T-helper 17 cell (primary cell): Measurements from ENCODE around the gene GTF2I. TPM values are rescaled to one million over a fixed set of nuclear protein-coding genes. Genes with fewer than 3 reads are reported as not detected.
"Not testable (repeated sequence)": the region's sequence is repeated elsewhere in the genome, so short reads cannot be mapped to it uniquely, and the experiment has no call there.

ENCODE experiments used
- ATAC-seq: fragments of 150-1000 bp; cut with Tn5 transposase; 2 replicates; pipeline ENCODE4 v1.10.0; 2021; ENCODE audit warnings: mild to moderate bottlenecking, moderate library complexity
- DNase-seq, 3 donors: peaks; one replicate each; pipeline versions ENCODE4 v3.0.0 to v3.0.0-alpha.2; 2020 to 2021
- H3K9me3 ChIP-seq: one replicate; pipeline ENCODE4 v1.7.0; 2013; ENCODE audit warnings: low read length, mild to moderate bottlenecking; ENCODE audit not compliant: control insufficient read depth, poor library complexity, severe bottlenecking
- H3K27ac Mint-ChIP-seq: one replicate; pipeline ENCODE4 v1.8.0; 2022; ENCODE audit warnings: mild to moderate bottlenecking, moderate library complexity, mixed read lengths
- H3K27me3 Mint-ChIP-seq: one replicate; pipeline ENCODE4 v1.8.0; 2022; ENCODE audit warnings: mixed read lengths
- H3K36me3 Mint-ChIP-seq: one replicate; pipeline ENCODE4 v1.8.0; 2022; ENCODE audit warnings: low read depth, mixed read lengths
- H3K4me1 Mint-ChIP-seq: one replicate; pipeline ENCODE4 v1.8.0; 2022; ENCODE audit warnings: mild to moderate bottlenecking, mixed read lengths
- H3K4me3 Mint-ChIP-seq: one replicate; pipeline ENCODE4 v1.8.0; 2022; ENCODE audit warnings: mild to moderate bottlenecking, moderate library complexity, mixed read lengths
- total RNA-seq, 4 donors: library from RNA in 2 of 4; stranded (reverse) in 2 of 4; gene quantifications; one replicate each; pipeline ENCODE4 v1.2.3 and lab custom pipeline; 2022 to 2026

The GTF2I gene
- total RNA-seq, 2 donors from 2014 or later: 127 to 141 TPM

- peak overlapping the region; percentile 93 for H3K27ac Mint-ChIP-seq
- ATAC-seq: peak; percentile 93
- not testable (repeated sequence) for H3K36me3 Mint-ChIP-seq, H3K9me3 ChIP-seq, H3K27me3 Mint-ChIP-seq
- H3K4me3 Mint-ChIP-seq: peak overlapping the region; percentile 91
- DNase-seq: peak; percentile 22 to 49 (median 36)
- peaks cover 10% of the 10 kb centered on the region for H3K4me1 Mint-ChIP-seq
Observed at GRCh38 chr7:74650055-74650454, 7.5 kb upstream of the GTF2I start.

- H3K27me3 Mint-ChIP-seq, H3K9me3 ChIP-seq, H3K36me3 Mint-ChIP-seq, DNase-seq: not testable (repeated sequence)
- Mint-ChIP-seq H3K4me3 (peak overlapping the region; percentile 91), H3K27ac (peak overlapping the region; percentile 93), H3K4me1 (peaks cover 16% of the 10 kb centered on the region)
- peak; percentile 57 for ATAC-seq
Observed at GRCh38 chr7:74650493-74651132, 6.9 kb upstream of the GTF2I start.

GRCh38 chr7:74651133-74651504, 6.4 kb upstream of the GTF2I start:
- not testable (repeated sequence) for DNase-seq, H3K27me3 Mint-ChIP-seq, H3K36me3 Mint-ChIP-seq, ATAC-seq, H3K9me3 ChIP-seq
- Mint-ChIP-seq H3K27ac (peak overlapping the region; percentile 93), H3K4me1 (peaks cover 19% of the 10 kb centered on the region), H3K4me3 (peak overlapping the region; percentile 91)

- Mint-ChIP-seq H3K27ac (no peak overlapping the region), H3K36me3 (no peaks in the 10 kb centered on the region), H3K4me1 (peaks cover 27% of the 10 kb centered on the region), H3K27me3 (no peaks in the 10 kb centered on the region), H3K4me3 (no peak overlapping the region)
- DNase-seq (no peak), ATAC-seq (no peak)
- no peaks in the 10 kb centered on the region for H3K9me3 ChIP-seq
Observed at GRCh38 chr7:74653686-74654181, 3.8 kb upstream of the GTF2I start.

GRCh38 chr7:74654811-74655210, 2.7 kb upstream of the GTF2I start:
- Mint-ChIP-seq H3K27ac (peak overlapping the region; percentile 93), H3K36me3 (no peaks in the 10 kb centered on the region), H3K4me1 (peaks cover 33% of the 10 kb centered on the region), H3K27me3 (no peaks in the 10 kb centered on the region), H3K4me3 (no peak overlapping the region)
- no peaks in the 10 kb centered on the region for H3K9me3 ChIP-seq
- no peak for DNase-seq
- no peak for ATAC-seq

GRCh38 chr7:74655324-74655723, 2.2 kb upstream of the GTF2I start:
- ATAC-seq (no peak), DNase-seq (no peak)
- Mint-ChIP-seq H3K27ac (peak overlapping the region; percentile 93), H3K4me3 (peak overlapping the region; percentile 96), H3K4me1 (peaks cover 35% of the 10 kb centered on the region), H3K27me3 (no peaks in the 10 kb centered on the region), H3K36me3 (no peaks in the 10 kb centered on the region)
- H3K9me3 ChIP-seq: no peaks in the 10 kb centered on the region

GRCh38 chr7:74655768-74656440, 1.6 kb upstream of the GTF2I start:
- Mint-ChIP-seq H3K36me3 (no peaks in the 10 kb centered on the region), H3K4me1 (peaks cover 36% of the 10 kb centered on the region), H3K27me3 (no peaks in the 10 kb centered on the region), H3K27ac (peak overlapping the region; percentile 93), H3K4me3 (peak overlapping the region; percentile 96)
- no peaks in the 10 kb centered on the region for H3K9me3 ChIP-seq
- no peak for ATAC-seq
- DNase-seq: no peak

- ATAC-seq: peak; percentile 3
- H3K9me3 ChIP-seq: no peaks in the 10 kb centered on the region
- Mint-ChIP-seq H3K27me3 (no peaks in the 10 kb centered on the region), H3K4me3 (peak overlapping the region; percentile 96), H3K27ac (peak overlapping the region; percentile 93), H3K36me3 (no peaks in the 10 kb centered on the region), H3K4me1 (peaks cover 41% of the 10 kb centered on the region)
- peak; percentile 26 to 51 (median 41) for DNase-seq
Observed at GRCh38 chr7:74656441-74656836, 1.1 kb upstream of the GTF2I start.

- Mint-ChIP-seq H3K27me3 (no peaks in the 10 kb centered on the region), H3K27ac (peak overlapping the region; percentile 93), H3K4me3 (peak overlapping the region; percentile 96), H3K4me1 (peaks cover 44% of the 10 kb centered on the region), H3K36me3 (no peaks in the 10 kb centered on the region)
- ATAC-seq (peak; percentile 85), DNase-seq (peak; percentile 94 to 96 (median 96))
- H3K9me3 ChIP-seq: no peaks in the 10 kb centered on the region
Observed at GRCh38 chr7:74656837-74657691, 454 bp upstream of the GTF2I start.

- H3K36me3 Mint-ChIP-seq: no peaks in the 10 kb centered on the region
Observed at GRCh38 chr7:74658178-74659004, 873 bp downstream of the GTF2I start.

GRCh38 chr7:74660202-74660601, 2.7 kb downstream of the GTF2I start:
- H3K4me3 Mint-ChIP-seq: peak overlapping the region; percentile 96
- H3K36me3 Mint-ChIP-seq, H3K27me3 Mint-ChIP-seq, H3K9me3 ChIP-seq, DNase-seq, ATAC-seq: not testable (repeated sequence)
- peak overlapping the region; percentile 98 for H3K27ac Mint-ChIP-seq
- peaks cover 52% of the 10 kb centered on the region for H3K4me1 Mint-ChIP-seq

More at GRCh38 chr7:74658178-74659004, 873 bp downstream of the GTF2I start:
- Mint-ChIP-seq H3K27ac (peak overlapping the region; percentile 98), H3K4me3 (peak overlapping the region; percentile 96), H3K27me3 (no peaks in the 10 kb centered on the region), H3K4me1 (peaks cover 48% of the 10 kb centered on the region)
- no peaks in the 10 kb centered on the region for H3K9me3 ChIP-seq
- DNase-seq: peak; percentile 77 to 89 (median 86)
- ATAC-seq: peak; percentile 61
